MV-4-11 (cell line): ENCODE measurements around the gene HOXC11.
A peak's percentile ranks its signal among the peaks of the same experiment; 100 is the strongest.

Experiments
- DNase-seq: peaks from one replicate; lab custom pipeline; 2025; lab: John Stamatoyannopoulos, UW

Gene HOXC11

GRCh38 chr12:54009171-54010052, 36.5 kb downstream of the HOXC11 start:
- DNase-seq: peak; percentile 8

DNA sequence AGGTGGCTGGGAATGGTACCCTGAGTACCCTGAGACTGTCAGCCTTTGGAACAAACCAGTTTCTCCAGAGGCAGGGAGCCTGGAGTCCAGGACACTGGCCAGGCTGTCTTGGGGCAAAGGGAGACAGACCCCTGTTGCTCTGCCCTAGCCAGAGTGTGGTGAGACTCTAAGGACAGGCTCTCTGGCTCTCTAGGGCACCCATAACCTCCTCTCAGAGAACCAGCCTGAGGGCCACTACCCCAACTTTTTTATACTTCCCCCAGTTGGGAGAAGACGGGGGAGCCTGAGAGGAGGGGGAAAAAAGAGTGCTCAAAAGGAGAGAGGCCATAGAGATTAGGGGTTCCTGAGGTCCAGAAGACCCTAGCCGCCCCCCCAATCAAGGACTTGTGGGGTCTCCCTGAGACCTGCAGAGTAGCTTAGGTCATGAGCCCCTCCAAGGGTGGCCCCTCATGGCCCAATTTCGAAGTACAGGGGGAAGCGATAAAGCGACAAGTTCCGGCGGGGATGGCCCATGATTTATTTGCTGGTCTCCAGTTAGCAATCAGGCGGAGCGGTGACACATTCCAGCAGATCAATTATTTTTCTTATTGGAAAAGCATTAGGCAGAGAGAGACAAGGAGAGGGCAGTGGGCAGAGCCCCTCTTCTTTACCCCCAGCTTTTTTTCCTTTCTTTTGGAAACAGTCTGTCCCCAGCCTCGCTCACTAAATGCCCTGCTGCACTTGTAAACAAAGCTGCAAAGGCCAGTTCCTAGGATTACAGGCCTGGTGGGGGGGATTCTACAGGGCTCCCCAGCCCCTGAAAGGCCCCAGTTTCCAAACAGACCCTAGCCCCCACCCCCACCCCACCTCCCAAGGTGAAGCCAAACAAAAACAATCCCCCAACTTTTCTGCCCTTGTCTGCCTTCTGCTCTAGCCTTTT, 37.4 kb downstream of the HOXC11 start:
- DNase-seq: no peak

GRCh38 chr12:54010972-54011664, 38.2 kb downstream of the HOXC11 start:
- DNase-seq: no peak

GRCh38 chr12:54011665-54012532, 39.0 kb downstream of the HOXC11 start:
- no peak for DNase-seq

DNA sequence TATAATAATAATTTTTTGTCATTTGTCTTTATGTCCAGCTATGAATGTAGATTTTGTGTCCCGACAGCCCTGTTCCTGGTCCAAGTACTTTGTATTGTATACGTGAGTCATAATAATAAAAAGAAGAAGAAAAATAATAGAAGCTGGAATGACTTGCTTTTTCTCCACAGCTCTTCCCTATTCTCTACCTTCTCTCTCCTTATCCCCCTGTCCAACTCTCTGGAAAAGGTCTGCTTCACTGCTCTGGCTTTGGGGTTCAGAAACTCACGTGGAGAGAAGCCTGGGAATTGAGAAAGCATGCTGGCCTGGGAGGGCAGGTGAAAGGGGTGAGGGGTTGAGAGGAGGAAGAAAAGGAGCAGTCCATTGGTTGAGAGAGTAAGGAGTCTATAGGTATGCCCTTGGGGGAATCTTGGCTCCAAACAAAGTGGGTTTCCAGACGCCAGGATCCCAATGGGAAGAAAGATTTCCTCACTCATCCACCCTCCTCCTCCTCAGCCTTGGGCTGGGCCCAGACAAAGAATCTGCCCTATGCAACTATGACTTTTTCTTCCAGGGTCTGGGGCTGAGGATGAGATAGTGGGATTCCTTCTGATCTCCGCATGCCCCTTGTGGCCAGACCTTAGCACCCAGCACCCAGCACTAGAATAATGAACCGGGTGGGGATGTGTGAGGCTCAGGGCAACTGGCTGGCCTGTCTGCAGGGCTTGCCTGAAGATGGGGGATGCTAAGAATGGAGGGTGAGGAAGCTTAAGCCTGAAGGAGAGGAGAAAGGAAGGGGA, 39.9 kb downstream of the HOXC11 start:
- DNase-seq: no peak

DNA sequence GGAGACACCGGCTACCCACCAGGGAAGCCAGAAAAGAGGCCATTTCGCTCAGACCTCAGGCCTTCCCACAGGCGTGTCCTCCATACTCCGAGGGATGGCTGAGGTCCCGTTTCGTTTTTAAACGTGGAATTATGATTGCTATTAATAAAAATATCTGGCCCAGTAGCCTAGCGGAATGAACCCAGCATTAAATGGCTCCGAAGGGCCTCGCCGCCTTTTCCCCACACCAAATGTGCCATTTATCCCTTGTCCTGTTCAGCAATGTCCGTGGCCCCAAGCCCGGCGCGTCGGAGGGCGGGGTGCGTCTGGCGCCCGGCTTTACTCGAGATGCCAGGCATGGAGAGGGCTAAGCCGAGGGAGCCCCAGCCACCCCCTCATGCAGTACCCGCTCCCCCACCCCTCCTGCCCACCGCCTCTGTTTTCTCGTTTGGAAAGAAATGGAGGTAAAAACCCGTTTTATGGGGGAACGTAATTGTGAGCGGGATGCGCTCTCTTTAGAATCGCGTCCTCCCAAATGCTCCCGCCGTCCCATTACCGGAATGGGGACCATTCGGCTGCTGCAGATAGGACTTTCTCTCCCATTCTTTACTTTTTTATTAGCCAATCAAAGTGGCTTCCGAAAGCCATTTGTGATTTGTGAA, 41.6 kb downstream of the HOXC11 start:
- DNase-seq: no peak

DNA sequence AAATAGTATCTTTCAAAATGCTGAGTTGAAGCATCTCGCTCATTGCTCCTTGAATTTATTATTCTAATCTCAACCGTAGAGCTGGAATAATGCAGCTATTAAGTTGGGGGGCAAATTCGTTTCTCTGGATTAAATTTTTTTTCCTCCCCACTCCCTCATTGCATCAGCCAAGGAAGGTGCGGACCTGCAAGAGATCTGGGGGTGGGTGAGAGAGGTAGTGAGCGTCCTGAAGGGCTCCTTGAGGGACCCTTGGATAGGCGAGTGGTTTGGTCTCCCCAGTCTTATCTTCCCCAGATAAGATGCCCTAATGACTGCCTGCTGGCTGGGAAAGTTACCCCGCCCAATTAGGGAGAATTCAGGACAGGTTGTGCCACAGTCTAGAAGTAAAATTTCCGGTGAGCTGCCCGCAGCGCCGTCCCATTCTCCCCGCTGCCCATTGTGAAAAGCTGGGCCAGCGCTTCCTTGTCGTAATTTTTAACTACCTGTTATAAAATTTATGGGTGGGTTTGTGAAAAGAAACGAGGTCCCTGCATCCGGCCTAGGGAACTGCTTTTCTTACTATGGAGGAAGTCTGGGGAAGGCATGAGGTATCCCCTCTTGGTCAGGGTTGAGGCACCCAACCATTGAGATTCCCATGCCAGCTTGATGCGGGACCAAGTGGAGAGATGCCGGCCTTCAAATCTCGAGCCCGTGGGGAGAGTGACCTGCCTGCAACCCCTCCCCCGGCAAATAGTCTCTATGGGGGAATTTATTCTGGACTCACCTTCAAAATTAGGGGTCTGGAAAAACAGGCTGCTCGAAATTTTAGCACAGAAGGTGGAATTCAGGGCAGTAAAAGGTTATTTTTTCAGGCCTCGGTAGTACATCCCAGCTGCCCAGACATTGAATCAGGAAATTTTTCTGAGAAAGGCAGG, 42.3 kb downstream of the HOXC11 start:
- DNase-seq: no peak

- DNase-seq: no peak
These were observed 43.1 kb downstream of the HOXC11 start for GRCh38 chr12:54016051-54016450.

DNA sequence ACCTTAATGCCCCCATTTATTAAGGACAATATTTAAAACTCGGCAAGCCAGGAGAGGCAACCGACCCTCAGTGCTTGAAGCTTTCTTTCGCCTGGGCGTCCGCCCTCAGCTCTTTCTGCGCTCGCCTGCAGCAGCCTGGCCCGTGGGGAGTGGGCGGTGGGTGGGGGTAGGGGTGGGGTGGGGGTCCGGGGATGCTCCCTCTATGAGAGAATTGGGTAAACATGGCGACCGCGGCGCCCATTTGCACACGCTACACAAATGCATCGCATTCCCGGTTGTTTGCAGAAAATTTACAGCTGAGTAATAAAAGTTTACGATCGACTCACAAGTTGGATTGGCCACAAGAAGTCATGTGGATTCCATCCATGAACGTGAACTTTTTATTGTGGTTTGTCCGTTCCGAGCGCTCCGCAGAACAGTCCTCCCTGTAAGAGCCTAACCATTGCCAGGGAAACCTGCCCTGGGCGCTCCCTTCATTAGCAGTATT, 43.6 kb downstream of the HOXC11 start:
- no peak for DNase-seq

GRCh38 chr12:54017027-54017788, 44.3 kb downstream of the HOXC11 start:
- DNase-seq: no peak

DNA sequence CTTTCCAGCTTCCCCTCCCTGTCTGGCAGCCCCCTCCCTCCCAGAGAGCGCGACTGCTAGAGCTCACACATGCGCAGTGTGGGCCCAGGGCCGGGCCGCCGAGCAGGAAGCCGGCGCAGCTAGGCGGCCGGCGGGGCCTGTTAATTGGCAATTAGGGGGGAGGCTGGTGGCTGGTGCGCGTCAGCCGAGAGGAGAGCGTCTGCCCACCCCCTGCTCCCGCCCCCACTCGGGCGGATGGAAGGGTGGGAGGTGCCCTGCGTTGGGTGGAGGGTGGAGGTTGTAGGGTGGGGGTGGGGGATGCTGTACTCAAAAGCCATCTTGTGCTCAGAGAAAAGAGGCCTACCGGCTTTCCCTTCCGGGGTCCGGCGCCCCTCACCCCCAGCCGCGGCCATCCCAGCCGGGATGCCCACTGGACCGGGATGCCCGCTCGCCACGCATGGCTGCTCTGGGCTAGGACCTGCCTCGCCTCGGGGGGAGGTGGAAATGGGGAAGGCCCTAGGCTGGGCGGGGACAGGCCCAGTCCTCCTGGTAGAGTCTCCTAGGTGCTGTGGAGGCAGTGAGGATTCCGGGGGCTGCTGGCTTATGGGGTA, 45.0 kb downstream of the HOXC11 start:
- peak; percentile 71 for DNase-seq

DNA sequence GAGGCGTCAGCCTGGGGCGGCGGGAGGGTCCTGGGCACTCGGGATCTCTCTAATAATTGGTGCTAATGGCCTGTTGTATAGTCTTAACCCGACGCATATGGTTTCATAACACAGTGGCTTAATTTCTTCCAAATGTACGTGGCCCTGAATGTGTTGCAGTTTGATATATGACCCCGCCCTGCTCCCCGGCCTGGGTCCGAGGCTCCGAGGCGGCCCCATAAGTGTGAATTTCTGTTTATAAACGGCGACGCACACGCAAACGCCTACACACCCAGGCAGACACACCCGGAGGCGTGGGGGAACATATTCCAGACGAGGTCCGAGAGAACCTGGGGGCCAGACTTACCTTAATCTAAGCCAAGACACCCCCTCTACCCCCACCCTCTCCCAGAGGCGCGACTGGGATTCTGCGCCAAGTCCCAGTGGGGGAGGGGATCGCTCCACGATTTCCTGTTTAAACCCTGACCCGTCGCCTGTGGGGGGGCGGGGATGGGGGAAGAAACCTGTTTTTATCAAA, 45.6 kb downstream of the HOXC11 start:
- DNase-seq: no peak

GRCh38 chr12:54019091-54019811, 46.3 kb downstream of the HOXC11 start:
- no peak for DNase-seq

DNA sequence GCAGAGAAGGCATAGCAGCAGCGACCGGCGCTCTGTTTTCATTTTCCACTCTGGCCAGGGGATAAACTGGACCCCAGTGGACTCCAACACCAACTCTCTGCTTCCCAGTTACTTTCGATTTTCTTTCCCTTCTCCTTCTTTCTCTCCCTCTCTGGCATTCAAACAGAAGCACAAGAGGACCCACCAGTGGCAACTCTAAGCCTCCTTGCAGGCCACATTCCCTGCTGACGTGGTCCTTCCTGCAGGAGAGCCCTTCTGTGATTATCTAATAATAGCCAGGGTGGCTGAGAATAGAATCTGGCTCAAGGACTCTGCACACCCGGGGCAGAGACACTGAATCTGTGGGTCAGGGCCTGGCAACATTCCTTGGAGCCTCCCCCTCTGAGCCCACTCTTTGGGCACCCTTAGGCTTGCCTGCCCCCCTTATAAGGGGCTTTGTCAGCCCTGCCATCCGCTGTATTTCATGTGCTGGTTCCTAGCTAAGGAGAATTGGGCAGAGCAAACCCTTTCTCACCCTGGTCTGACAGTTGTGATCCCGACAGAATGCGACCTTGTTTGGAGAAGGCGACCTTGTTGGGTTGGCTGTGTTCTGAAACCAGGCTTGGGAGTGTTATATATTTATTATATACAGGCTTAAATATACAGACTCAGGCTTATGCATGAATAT, 47.1 kb downstream of the HOXC11 start:
- DNase-seq: no peak

- no peak for DNase-seq
These were observed 47.9 kb downstream of the HOXC11 start for GRCh38 chr12:54020591-54021405.
